ENCODE measurements around the gene NME9. TPM values are rescaled to one million over a fixed set of nuclear protein-coding genes. Genes with fewer than 3 reads are reported as not detected.

The NME9 gene
- total RNA-seq, 2 donors from 2014 or later = 0.40 to 1.3 TPM

DNA sequence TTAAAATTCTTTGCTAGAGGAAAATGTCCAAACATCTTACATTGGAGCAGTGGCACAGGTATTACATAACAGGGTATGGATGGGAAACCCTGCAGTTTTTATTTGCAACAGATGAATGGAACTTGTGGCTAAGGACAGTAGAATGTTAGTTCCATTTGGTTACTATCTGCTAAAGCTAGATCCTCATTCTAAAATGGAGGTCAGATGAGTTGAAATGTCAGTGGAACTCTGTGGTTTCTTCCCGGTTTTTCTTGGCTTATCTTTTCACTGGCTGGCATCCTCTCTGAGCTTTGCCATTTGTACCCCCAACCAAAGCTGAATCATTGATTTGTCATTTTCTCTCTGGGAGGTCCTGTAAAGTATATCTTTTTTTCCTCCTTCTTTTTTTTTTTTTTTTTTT lies 73.6 kb downstream of the NME9 start:
- TF ChIP-seq, protein P1, sequence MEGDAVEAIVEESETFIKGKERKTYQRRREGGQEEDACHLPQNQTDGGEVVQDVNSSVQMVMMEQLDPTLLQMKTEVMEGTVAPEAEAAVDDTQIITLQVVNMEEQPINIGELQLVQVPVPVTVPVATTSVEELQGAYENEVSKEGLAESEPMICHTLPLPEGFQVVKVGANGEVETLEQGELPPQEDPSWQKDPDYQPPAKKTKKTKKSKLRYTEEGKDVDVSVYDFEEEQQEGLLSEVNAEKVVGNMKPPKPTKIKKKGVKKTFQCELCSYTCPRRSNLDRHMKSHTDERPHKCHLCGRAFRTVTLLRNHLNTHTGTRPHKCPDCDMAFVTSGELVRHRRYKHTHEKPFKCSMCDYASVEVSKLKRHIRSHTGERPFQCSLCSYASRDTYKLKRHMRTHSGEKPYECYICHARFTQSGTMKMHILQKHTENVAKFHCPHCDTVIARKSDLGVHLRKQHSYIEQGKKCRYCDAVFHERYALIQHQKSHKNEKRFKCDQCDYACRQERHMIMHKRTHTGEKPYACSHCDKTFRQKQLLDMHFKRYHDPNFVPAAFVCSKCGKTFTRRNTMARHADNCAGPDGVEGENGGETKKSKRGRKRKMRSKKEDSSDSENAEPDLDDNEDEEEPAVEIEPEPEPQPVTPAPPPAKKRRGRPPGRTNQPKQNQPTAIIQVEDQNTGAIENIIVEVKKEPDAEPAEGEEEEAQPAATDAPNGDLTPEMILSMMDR (conservative IDR thresholded peaks at IDR 0.05) = no peak

DNA sequence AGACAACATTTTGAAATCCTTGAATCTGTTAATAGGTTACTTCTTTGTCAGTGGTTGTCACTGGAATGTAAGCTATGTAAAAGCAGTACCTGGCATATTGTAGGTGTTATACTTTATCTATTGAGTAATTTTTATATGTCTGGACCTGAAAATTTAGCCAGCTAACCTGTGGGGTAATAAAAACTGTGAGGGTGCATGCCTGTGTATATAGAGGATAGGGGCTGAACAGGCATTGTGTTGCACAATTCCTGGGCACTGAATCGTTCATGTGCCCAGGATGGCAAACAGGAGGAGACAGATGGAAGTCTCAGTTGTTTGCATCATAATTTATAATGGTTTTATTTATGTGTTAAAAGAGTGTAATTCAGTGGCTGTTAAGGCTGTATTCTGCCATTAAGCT lies 75.4 kb downstream of the NME9 start:
- Histone ChIP-seq H3K36me3 (ENCODE audit: control insufficient read depth, insufficient read depth, low read length) (peaks cover 18% of the 10 kb centered on the region), H3K9me3 (ENCODE audit: control insufficient read depth, low read length) (no peaks in the 10 kb centered on the region), H3K4me3 (ENCODE audit: low read length) (no peak overlapping the region), H3K27me3 (ENCODE audit: control insufficient read depth, insufficient read depth, low read length, poor library complexity, severe bottlenecking) (no peaks in the 10 kb centered on the region), H3K9ac (ENCODE audit: extremely low read depth, low read length, poor library complexity, severe bottlenecking) (no peak overlapping the region), H3K27ac (ENCODE audit: low read depth, low read length) (no peak overlapping the region), H3K4me1 (ENCODE audit: control insufficient read depth, insufficient read depth, low read length) (no peaks in the 10 kb centered on the region)
- Mint-ChIP-seq H3K4me1 (no peaks in the 10 kb centered on the region), H3K36me3 (ENCODE audit: low read depth) (peaks cover 13% of the 10 kb centered on the region), H3K27ac (no peak overlapping the region), H3K27me3 (ENCODE audit: insufficient read depth) (no peaks in the 10 kb centered on the region), H3K4me3 (no peak overlapping the region), H3K9me3 (no peaks in the 10 kb centered on the region)
- no peak for DNase-seq
- 89 to 100% methylated on average over 1 of the region's 1 CpG for WGBS, 2 experiments (ENCODE audit: insufficient coverage in 1 of 2, insufficient read length in 1 of 2)
- TF ChIP-seq, protein P1 (conservative IDR thresholded peaks at IDR 0.05) = no peak

More for the DNA sequence above, 73.6 kb downstream of the NME9 start:
- Mint-ChIP-seq H3K4me1 (no peaks in the 10 kb centered on the region), H3K9me3 (no peaks in the 10 kb centered on the region), H3K4me3 (no peak overlapping the region), H3K27me3 (ENCODE audit: insufficient read depth) (no peaks in the 10 kb centered on the region), H3K36me3 (ENCODE audit: low read depth) (peaks cover 13% of the 10 kb centered on the region), H3K27ac (no peak overlapping the region)
- Histone ChIP-seq H3K9ac (ENCODE audit: extremely low read depth, low read length, poor library complexity, severe bottlenecking) (no peak overlapping the region), H3K27me3 (ENCODE audit: control insufficient read depth, insufficient read depth, low read length, poor library complexity, severe bottlenecking) (no peaks in the 10 kb centered on the region), H3K9me3 (ENCODE audit: control insufficient read depth, low read length) (no peaks in the 10 kb centered on the region), H3K27ac (ENCODE audit: low read depth, low read length) (no peak overlapping the region), H3K4me1 (ENCODE audit: control insufficient read depth, insufficient read depth, low read length) (no peaks in the 10 kb centered on the region), H3K4me3 (ENCODE audit: low read length) (no peak overlapping the region), H3K36me3 (ENCODE audit: control insufficient read depth, insufficient read depth, low read length) (peaks cover 12% of the 10 kb centered on the region)
- WGBS, 2 experiments (ENCODE audit: insufficient coverage in 1 of 2, insufficient read length in 1 of 2) = 95% methylated on average over 1 of the region's 1 CpG; no CpG with 5 or more reads in 1 of the 2 experiments
- no peak for DNase-seq

DNA sequence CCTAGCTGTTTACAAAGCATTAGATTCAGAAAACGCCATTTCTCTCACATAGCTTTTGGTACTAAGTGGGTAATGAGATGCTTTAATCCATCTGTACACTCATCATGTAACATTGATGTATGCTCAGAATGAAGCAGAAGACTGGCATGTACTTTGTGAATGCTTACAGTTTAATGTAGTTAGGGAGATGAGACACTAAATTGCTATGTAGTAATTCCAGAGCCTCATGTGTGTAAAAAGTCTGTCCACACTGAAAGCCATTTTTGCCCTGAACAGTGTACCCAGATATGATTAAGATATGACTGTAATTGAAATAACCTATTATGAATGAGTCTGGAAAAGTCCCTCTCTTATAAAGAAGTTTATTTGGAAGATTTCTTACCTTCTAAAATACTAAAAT lies 76.0 kb downstream of the NME9 start:
- no peak overlapping the region for H3K27ac Mint-ChIP-seq
- no peaks in the 10 kb centered on the region for H3K9me3 Mint-ChIP-seq
- H3K4me1 Mint-ChIP-seq = no peaks in the 10 kb centered on the region
- TF ChIP-seq, protein P1 (conservative IDR thresholded peaks at IDR 0.05) = no peak
- 83 to 100% methylated on average over 1 of the region's 1 CpG for WGBS, 2 experiments (ENCODE audit: insufficient coverage in 1 of 2, insufficient read length in 1 of 2)
- Histone ChIP-seq H3K36me3 (ENCODE audit: control insufficient read depth, insufficient read depth, low read length) (peaks cover 24% of the 10 kb centered on the region), H3K9ac (ENCODE audit: extremely low read depth, low read length, poor library complexity, severe bottlenecking) (no peak overlapping the region), H3K4me3 (ENCODE audit: low read length) (no peak overlapping the region), H3K4me1 (ENCODE audit: control insufficient read depth, insufficient read depth, low read length) (no peaks in the 10 kb centered on the region), H3K27me3 (ENCODE audit: control insufficient read depth, insufficient read depth, low read length, poor library complexity, severe bottlenecking) (no peaks in the 10 kb centered on the region), H3K9me3 (ENCODE audit: control insufficient read depth, low read length) (no peaks in the 10 kb centered on the region), H3K27ac (ENCODE audit: low read depth, low read length) (no peak overlapping the region)
- DNase-seq = no peak
- no peaks in the 10 kb centered on the region for H3K27me3 Mint-ChIP-seq (ENCODE audit: insufficient read depth)
- no peak overlapping the region for H3K4me3 Mint-ChIP-seq
- peaks cover 18% of the 10 kb centered on the region for H3K36me3 Mint-ChIP-seq (ENCODE audit: low read depth)

Other genes with a start within 250 kb of the NME9 start
- 10 to 100 TPM; 32.0 to 32.5 TPM for gene DZIP1L, start 214.2 kb downstream of the NME9 start, total RNA-seq
- gene A4GNT, start 197.5 kb downstream of the NME9 start, total RNA-seq = not detected
- 10 to 100 TPM; 17.7 to 22.0 TPM for gene DBR1, start 154.9 kb downstream of the NME9 start, total RNA-seq
- gene ARMC8, start 142.6 kb downstream of the NME9 start, total RNA-seq = 10 to 100 TPM; 58.6 to 60.4 TPM
- 10 to 100 TPM; 12.8 to 16.1 TPM for gene MRAS, start 18.7 kb upstream of the NME9 start, total RNA-seq
- gene ESYT3, start 104.8 kb upstream of the NME9 start, total RNA-seq = 10 to 100 TPM in 1 of 2 donors, 1 to 10 TPM in 1; 7.7 to 10.2 TPM

Data from endodermal cell (in vitro differentiated cells).